Mesothelial cell of epicardium (in vitro differentiated cells): Measurements from ENCODE around the gene STMN3. TPM values are rescaled to one million over a fixed set of nuclear protein-coding genes. Genes with fewer than 3 reads are reported as not detected.
A peak's percentile ranks its signal among the peaks of the same experiment; 100 is the strongest.

Source experiments
- DNase-seq, 2 experiments: peaks; one replicate each; pipeline ENCODE4 v3.0.0; 2021; ENCODE audit warnings: low spot score in 2 of 2; ENCODE audit not compliant: unreplicated experiment in 2 of 2
- H3K27ac Mint-ChIP-seq: 2 replicates; pipeline ENCODE4 v1.8.0; 2021; ENCODE audit warnings: mixed read lengths
- H3K27me3 Mint-ChIP-seq: 2 replicates; pipeline ENCODE4 v1.8.0; 2021; ENCODE audit warnings: low read depth, mixed read lengths
- H3K36me3 Mint-ChIP-seq: 2 replicates; pipeline ENCODE4 v1.8.0; 2021; ENCODE audit warnings: mixed read lengths
- H3K4me1 Mint-ChIP-seq: 2 replicates; pipeline ENCODE4 v1.8.0; 2021; ENCODE audit warnings: mixed read lengths
- H3K4me3 Mint-ChIP-seq: 2 replicates; pipeline ENCODE4 v1.8.0; 2021; ENCODE audit warnings: mild to moderate bottlenecking, moderate library complexity, mixed read lengths
- H3K9me3 Mint-ChIP-seq: 2 replicates; pipeline ENCODE4 v1.8.0; 2021; ENCODE audit warnings: mixed read lengths
- CTCF ChIP-seq: fragments of 200-600 bp; sonication (generic); IDR thresholded peaks from one replicate; pipeline ENCODE4 v1.5.0; 2021; ENCODE audit warnings: antibody characterized with exemption; ENCODE audit not compliant: unreplicated experiment
- total RNA-seq: library from RNA; stranded (reverse); gene quantifications from 3 replicates; pipeline ENCODE4 v1.2.1, GENCODE V29; 2021

The STMN3 gene
- total RNA-seq, 1 donor from 2014 or later = 34.1 TPM

GRCh38 chr20:63692436-63693082 lies 39.3 kb upstream of the STMN3 start:
- Mint-ChIP-seq H3K4me3 (no peak overlapping the region), H3K9me3 (no peaks in the 10 kb centered on the region), H3K27ac (peak overlapping the region; percentile 50), H3K4me1 (no peaks in the 10 kb centered on the region), H3K27me3 (no peaks in the 10 kb centered on the region), H3K36me3 (peaks cover 7% of the 10 kb centered on the region)
- DNase-seq = no peak
- TF ChIP-seq CTCF = no peak

DNA sequence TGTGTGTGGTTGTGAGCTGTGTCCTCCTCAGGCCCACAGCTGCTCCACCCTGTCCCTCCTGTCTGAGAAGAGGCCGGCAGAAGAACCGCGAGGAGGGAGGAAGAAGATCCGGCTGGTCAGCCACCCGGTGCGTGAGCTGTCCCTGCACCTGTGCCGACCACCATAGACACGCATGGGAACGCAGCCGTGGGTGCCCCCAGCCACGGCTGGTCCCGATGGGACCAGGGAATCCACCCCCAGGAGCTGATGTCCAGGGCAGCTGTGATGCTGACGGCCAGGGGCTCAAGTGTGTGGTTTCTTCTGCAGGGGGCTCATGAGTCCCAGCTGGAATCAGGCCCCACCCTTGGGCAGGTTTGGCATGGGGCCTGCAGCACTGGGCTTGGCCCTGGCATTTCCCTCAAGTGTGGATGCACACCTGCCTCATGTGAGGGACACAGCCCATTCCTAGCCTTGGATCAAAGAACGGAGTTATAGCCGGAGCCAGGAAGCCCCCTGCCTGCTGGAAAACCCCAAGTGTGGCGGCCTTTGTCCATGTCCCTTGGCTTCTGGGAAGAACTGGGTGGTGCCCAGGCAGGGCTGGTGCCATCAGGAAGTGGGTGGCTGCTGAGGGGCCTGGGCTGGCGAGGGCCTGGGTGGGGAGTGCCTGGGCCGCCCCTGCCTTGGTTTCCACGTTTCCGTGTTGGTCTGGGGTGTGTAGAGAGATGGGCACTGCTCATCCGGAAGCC lies 38.6 kb upstream of the STMN3 start:
- Mint-ChIP-seq H3K27me3 (no peaks in the 10 kb centered on the region), H3K27ac (no peak overlapping the region), H3K4me3 (no peak overlapping the region)

GRCh38 chr20:63690898-63691710 lies 37.9 kb upstream of the STMN3 start:
- TF ChIP-seq CTCF = no peak
- Mint-ChIP-seq H3K27ac (no peak overlapping the region), H3K27me3 (no peaks in the 10 kb centered on the region), H3K4me3 (no peak overlapping the region), H3K9me3 (no peaks in the 10 kb centered on the region), H3K36me3 (peaks cover 7% of the 10 kb centered on the region), H3K4me1 (no peaks in the 10 kb centered on the region)
- no peak for DNase-seq

More for the DNA sequence above, 38.6 kb upstream of the STMN3 start:
- no peaks in the 10 kb centered on the region for H3K9me3 Mint-ChIP-seq
- TF ChIP-seq CTCF = no peak
- no peak for DNase-seq
- H3K4me1 Mint-ChIP-seq = no peaks in the 10 kb centered on the region
- peaks cover 7% of the 10 kb centered on the region for H3K36me3 Mint-ChIP-seq

GRCh38 chr20:63690003-63690897 lies 37.0 kb upstream of the STMN3 start:
- H3K27me3 Mint-ChIP-seq = no peaks in the 10 kb centered on the region
- TF ChIP-seq CTCF = no peak
- H3K4me1 Mint-ChIP-seq = no peaks in the 10 kb centered on the region
- H3K27ac Mint-ChIP-seq = no peak overlapping the region
- no peak for DNase-seq
- no peak overlapping the region for H3K4me3 Mint-ChIP-seq
- peaks cover 7% of the 10 kb centered on the region for H3K36me3 Mint-ChIP-seq
- no peaks in the 10 kb centered on the region for H3K9me3 Mint-ChIP-seq
